H7 (cell line): ENCODE measurements around the gene GCNT1. TPM values are rescaled to one million over a fixed set of nuclear protein-coding genes. Genes with fewer than 3 reads are reported as not detected.

Experiments
- total RNA-seq: library from RNA; depleted of rRNA; stranded (reverse); fragments of >200 nt; shearing (Covaris generic); gene quantifications from 2 replicates; pipeline ENCODE4 v1.2.3, GENCODE V29; 2014; rRNA removed

The GCNT1 gene
- total RNA-seq, 1 experiment from 2014 or later = 23.6 TPM

Other genes starting within 250 kb of the GCNT1 start
- gene RFK, start 64.8 kb upstream of the GCNT1 start, total RNA-seq = 15.2 and 17.5 TPM in 2 replicates